ENCODE data around the gene PSME2.

The PSME2 gene

DNA sequence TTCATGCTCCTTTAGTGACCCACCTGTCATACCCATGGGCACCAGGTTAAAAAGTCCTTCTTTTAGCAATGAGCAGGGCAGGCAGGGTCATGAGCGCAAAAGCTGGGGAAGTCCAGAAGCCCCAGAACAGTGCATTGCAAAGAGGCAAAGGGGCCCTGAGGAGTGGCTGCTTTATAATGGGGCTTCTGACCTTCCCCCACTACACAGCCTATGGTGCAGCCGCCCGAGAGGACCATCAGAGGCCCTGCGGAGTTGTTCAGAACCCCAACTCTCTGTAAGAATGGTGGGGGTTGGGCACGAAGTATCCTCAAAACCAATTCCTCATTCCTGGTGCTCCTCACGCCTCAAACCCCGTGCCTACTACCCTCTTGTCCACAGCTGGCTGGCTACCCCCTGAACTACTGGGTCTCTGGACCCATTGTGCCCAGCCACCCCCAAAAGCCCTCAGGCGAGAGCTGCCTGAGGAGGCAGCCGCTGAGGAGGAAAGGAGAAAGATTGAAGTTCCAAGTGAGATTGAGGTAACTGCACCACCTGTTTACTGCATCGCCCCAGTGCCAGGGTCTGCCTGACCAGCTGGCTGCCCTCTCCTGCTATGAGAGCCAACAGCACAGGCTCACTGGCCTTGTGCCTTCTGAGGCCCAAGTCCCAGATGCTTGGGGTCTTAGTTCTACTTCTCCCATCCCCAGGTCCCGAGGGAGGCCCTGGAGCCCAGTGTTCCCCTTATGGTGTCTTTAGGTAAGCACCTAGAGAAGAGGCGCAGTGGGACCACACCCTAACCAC is 32.2 kb upstream of the PSME2 start:
- no peak for DNase-seq (ENCODE audit: low spot score)
- no peak for TF ChIP-seq CTCF (IDR thresholded peaks at IDR 0.05; ENCODE audit: extremely low read depth, missing control alignments)

- no peak for DNase-seq (ENCODE audit: low spot score)
- no peak for TF ChIP-seq CTCF (IDR thresholded peaks at IDR 0.05; ENCODE audit: extremely low read depth, missing control alignments)
These were observed 31.5 kb upstream of the PSME2 start for GRCh38 chr14:24177891-24178290.

GRCh38 chr14:24177041-24177825 is 30.8 kb upstream of the PSME2 start:
- TF ChIP-seq CTCF (IDR thresholded peaks at IDR 0.05; ENCODE audit: extremely low read depth, missing control alignments): no peak
- DNase-seq (ENCODE audit: low spot score): no peak

- DNase-seq (ENCODE audit: low spot score): no peak
- no peak for TF ChIP-seq CTCF (IDR thresholded peaks at IDR 0.05; ENCODE audit: extremely low read depth, missing control alignments)
These were observed 30.2 kb upstream of the PSME2 start for GRCh38 chr14:24176599-24176998.

- TF ChIP-seq CTCF (IDR thresholded peaks at IDR 0.05; ENCODE audit: extremely low read depth, missing control alignments): no peak
- no peak for DNase-seq (ENCODE audit: low spot score)
These were observed 26.5 kb upstream of the PSME2 start for GRCh38 chr14:24172871-24173281.

- no peak for DNase-seq (ENCODE audit: low spot score)
- TF ChIP-seq CTCF (IDR thresholded peaks at IDR 0.05; ENCODE audit: extremely low read depth, missing control alignments): no peak
These were observed 26.0 kb upstream of the PSME2 start for GRCh38 chr14:24172261-24172860.

Data from GM20000 (cell line).